HepG2 (cell line): ENCODE results near the gene ATP6V1C2.

ENCODE experiments used
- ATF6 ChIP-seq: sonication (generic); formaldehyde crosslinking; conservative IDR thresholded peaks from 2 replicates; pipeline ENCODE4 v1.4.0; 2020; ENCODE audit warnings: missing genetic modification reagents
- EZH2 ChIP-seq: conservative IDR thresholded peaks from 2 replicates; pipeline ENCODE4 v1.6.1; 2012; ENCODE audit warnings: mild to moderate bottlenecking, low read depth, low read length, moderate library complexity
- MAX ChIP-seq: IDR thresholded peaks from 2 replicates; pipeline ENCODE4 v1.6.1; 2012; ENCODE audit warnings: inconsistent platforms
- TAF1 ChIP-seq: sonication (generic); formaldehyde crosslinking; IDR thresholded peaks from 2 replicates; pipeline ENCODE4 v1.4.0; 2020; ENCODE audit warnings: missing genetic modification reagents
- TBP ChIP-seq: sonication (generic); formaldehyde crosslinking; IDR thresholded peaks from 2 replicates; pipeline ENCODE4 v1.5.0; 2020; ENCODE audit warnings: missing genetic modification reagents
- ZNF333 ChIP-seq: sonication (generic); formaldehyde crosslinking; IDR thresholded peaks from 2 replicates; pipeline ENCODE4 v1.4.0; 2020; ENCODE audit warnings: mild to moderate bottlenecking, missing genetic modification reagents, borderline replicate concordance
- ZNF513 ChIP-seq: sonication (generic); formaldehyde crosslinking; conservative IDR thresholded peaks from 2 replicates; pipeline ENCODE4 v1.5.0; 2020; ENCODE audit warnings: missing genetic modification reagents

GRCh38 chr2:10716581-10716980 lies 4.8 kb upstream of the ATP6V1C2 start:
- TF ChIP-seq ZNF333 (CRISPR knock-in tag): no peak
- TF ChIP-seq MAX: no peak
- no peak for TF ChIP-seq ZNF513
- TF ChIP-seq TBP: no peak
- TF ChIP-seq EZH2: no peak
- TF ChIP-seq ATF6 (CRISPR knock-in tag): no peak
- no peak for TF ChIP-seq TAF1
